Ureter (tissue), 1 donor: ENCODE data around the gene DPY30. TPM values are rescaled to one million over a fixed set of nuclear protein-coding genes. Genes with fewer than 3 reads are reported as not detected.

Experiments used
- total RNA-seq: library from RNA; stranded (reverse); gene quantifications from one replicate; pipeline ENCODE4 v1.2.4, GENCODE V29; 2023
- donor health status: DM: yes; HTN: yes; CAD: no.

The DPY30 gene
- total RNA-seq, 1 donor from 2014 or later, result 45.7 TPM

Other genes with a start within 250 kb of the DPY30 start
- 58.0 TPM for gene MEMO1, start 28.8 kb downstream of the DPY30 start, total RNA-seq
- gene SPAST, start 23.8 kb upstream of the DPY30 start, total RNA-seq, result 19.2 TPM
- 24.9 TPM for gene SLC30A6, start 126.1 kb upstream of the DPY30 start, total RNA-seq
- gene NLRC4, start 225.1 kb upstream of the DPY30 start, total RNA-seq, result 0.65 TPM
- 36.8 TPM for gene YIPF4, start 238.1 kb upstream of the DPY30 start, total RNA-seq